ENCODE results near the gene DCST1.

The DCST1 gene

GRCh38 chr1:155037043-155037442, 3.4 kb downstream of the DCST1 start:
- no peak for DNase-seq

GRCh38 chr1:155037851-155038441, 4.3 kb downstream of the DCST1 start:
- DNase-seq = no peak

GRCh38 chr1:155038602-155039307, 5.1 kb downstream of the DCST1 start:
- DNase-seq = no peak

GRCh38 chr1:155039308-155039669, 5.7 kb downstream of the DCST1 start:
- DNase-seq = no peak

GRCh38 chr1:155040358-155041093, 6.9 kb downstream of the DCST1 start:
- no peak for DNase-seq

- DNase-seq = no peak
Observed at GRCh38 chr1:155042789-155043188, 9.2 kb downstream of the DCST1 start.

GRCh38 chr1:155043301-155043702, 9.7 kb downstream of the DCST1 start:
- no peak for DNase-seq

- no peak for DNase-seq
Observed at GRCh38 chr1:155043793-155044192, 10.2 kb downstream of the DCST1 start.

- no peak for DNase-seq
Observed at GRCh38 chr1:155044365-155044764, 10.7 kb downstream of the DCST1 start.

GRCh38 chr1:155044812-155045657, 11.4 kb downstream of the DCST1 start:
- peak; percentile 90 for DNase-seq

GRCh38 chr1:155048449-155049334, 15.1 kb downstream of the DCST1 start:
- DNase-seq = peak; percentile 42

- DNase-seq = no peak
Observed at GRCh38 chr1:155049651-155050559, 16.3 kb downstream of the DCST1 start.

GRCh38 chr1:155050560-155051341, 17.1 kb downstream of the DCST1 start, which contains the start of gene ADAM15:
Gene ADAM15 (plus strand): TSS chr1:155051316. CDS start chr1:155051387, 71 bp downstream.
- DNase-seq = peak; percentile 94

GRCh38 chr1:155051342-155051776, 17.7 kb downstream of the DCST1 start:
- no peak for DNase-seq

- peak; percentile 61 for DNase-seq
Observed at GRCh38 chr1:155051777-155052398, 18.3 kb downstream of the DCST1 start.

GRCh38 chr1:155052439-155053395, 19.1 kb downstream of the DCST1 start:
- no peak for DNase-seq

- DNase-seq = no peak
Observed at GRCh38 chr1:155053531-155054105, 20.0 kb downstream of the DCST1 start.

GRCh38 chr1:155057104-155057503, 23.5 kb downstream of the DCST1 start:
- no peak for DNase-seq
